CD4-positive, alpha-beta T cell treated with Interleukin-15 for 1 hour (primary cell): ENCODE results near the gene RCAN1.

Source experiments
- DNase-seq: peaks from one replicate; pipeline ENCODE4 v3.0.0-alpha.2; 2020

The RCAN1 gene

GRCh38 chr21:34614628-34615486 is at the start of gene RCAN1:
Gene RCAN1, minus strand, starts transcription at chr21:34615113. Its CDS starts 102 bp downstream, at chr21:34615011.
- DNase-seq = peak; percentile 91

GRCh38 chr21:34661848-34662247 is 46.9 kb upstream of the RCAN1 start:
- DNase-seq = no peak

GRCh38 chr21:34653522-34653921 is 38.6 kb upstream of the RCAN1 start:
- DNase-seq = no peak

GRCh38 chr21:34651642-34652041 is 36.7 kb upstream of the RCAN1 start:
- DNase-seq = no peak

GRCh38 chr21:34650861-34651431 is 36.0 kb upstream of the RCAN1 start:
- DNase-seq = no peak

GRCh38 chr21:34649400-34649799 is 34.5 kb upstream of the RCAN1 start:
- DNase-seq = no peak

- DNase-seq = no peak
Observed at GRCh38 chr21:34648739-34649297, 33.9 kb upstream of the RCAN1 start.

- DNase-seq = no peak
Observed at GRCh38 chr21:34647555-34647954, 32.6 kb upstream of the RCAN1 start.

- DNase-seq = no peak
Observed at GRCh38 chr21:34644825-34645224, 29.9 kb upstream of the RCAN1 start.

GRCh38 chr21:34642211-34643075 is 27.5 kb upstream of the RCAN1 start:
- no peak for DNase-seq

- no peak for DNase-seq
Observed at GRCh38 chr21:34640858-34641257, 25.9 kb upstream of the RCAN1 start.

- DNase-seq = no peak
Observed at GRCh38 chr21:34639882-34640788, 25.2 kb upstream of the RCAN1 start.

GRCh38 chr21:34639250-34639649 is 24.3 kb upstream of the RCAN1 start:
- no peak for DNase-seq

GRCh38 chr21:34636961-34637360 is 22.0 kb upstream of the RCAN1 start:
- DNase-seq = no peak

GRCh38 chr21:34635307-34635706 is 20.4 kb upstream of the RCAN1 start:
- DNase-seq = no peak

- no peak for DNase-seq
Observed at GRCh38 chr21:34632498-34632897, 17.6 kb upstream of the RCAN1 start.

- DNase-seq = no peak
Observed at GRCh38 chr21:34630536-34631143, 15.7 kb upstream of the RCAN1 start.

GRCh38 chr21:34626131-34626530 is 11.2 kb upstream of the RCAN1 start:
- no peak for DNase-seq

- DNase-seq = no peak
Observed at GRCh38 chr21:34625030-34625593, 10.2 kb upstream of the RCAN1 start.

GRCh38 chr21:34623516-34623915 is 8.6 kb upstream of the RCAN1 start:
- no peak for DNase-seq
